Activated CD8-positive, alpha-beta memory T cell treated with anti-CD3 and anti-CD28 coated beads for 36 hours (primary cell): ENCODE data around the gene DEFB124. TPM values are rescaled to one million over a fixed set of nuclear protein-coding genes. Genes with fewer than 3 reads are reported as not detected.

Source experiments
- CTCF ChIA-PET: fragments of 350-600 bp; sonication (Branson Sonifier 250); formaldehyde crosslinking; loops from one replicate; lab custom pipeline; 2021; ENCODE audit warnings: antibody characterized with exemption; lab: Charles Lee
- POLR2A ChIA-PET: fragments of 350-600 bp; sonication (Branson Sonifier 250); formaldehyde crosslinking; loops from one replicate; lab custom pipeline; 2021; ENCODE audit warnings: antibody characterized with exemption; lab: Charles Lee
- total RNA-seq, 2 experiments: library from RNA; stranded (reverse); gene quantifications; one replicate each; pipeline ENCODE4 v1.2.3, GENCODE V29; 2021

DEFB124 gene
- total RNA-seq, result not detected

- CTCF ChIA-PET, result interaction anchor here (1.5 to 2.2 kb wide), 2 partner anchors 15 to 28 kb away, joined by 3 to 8 read pairs; no protein-coding TSS in a partner anchor
- POLR2A ChIA-PET, result no interaction called here
Measured at GRCh38 chr20:31474758-31475427, at the start of gene DEFB124, which contains the start of gene REM1. Gene DEFB124, minus strand, starts transcription at chr20:31475127. Its CDS starts 2,114 bp downstream, at chr20:31473013. Gene REM1, plus strand, starts transcription at chr20:31475288. Its CDS starts 1,158 bp downstream, at chr20:31476446.

- CTCF ChIA-PET, result interaction anchor here (0.6 to 2.2 kb wide), 2 partner anchors 19 to 89 kb away, joined by 3 to 6 read pairs; no protein-coding TSS in a partner anchor
- POLR2A ChIA-PET, result interaction anchor here (1.1 kb wide), 1 partner anchor 9 kb away, joined by 5 read pairs; no protein-coding TSS in a partner anchor
Measured at GRCh38 chr20:31523361-31524283, 48.7 kb upstream of the DEFB124 start.

DNA sequence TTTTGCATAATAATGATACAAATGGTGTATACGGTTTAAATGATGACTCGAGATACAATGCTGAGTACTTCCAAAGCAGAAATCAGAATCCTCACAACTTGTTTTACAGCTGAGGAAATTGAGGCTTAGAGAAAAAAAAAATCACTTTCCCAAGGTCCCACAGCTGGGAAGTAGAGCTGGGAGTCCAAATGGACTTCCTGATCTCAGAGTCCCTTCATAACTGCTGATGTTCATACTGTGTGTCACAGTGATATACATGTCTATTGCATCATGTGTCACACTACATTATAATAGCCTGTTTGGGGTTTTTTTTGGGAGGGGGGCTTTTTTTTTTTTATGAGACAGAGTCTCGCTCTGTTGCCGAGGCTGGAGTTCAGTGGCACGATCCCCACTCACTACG is 47.8 kb upstream of the DEFB124 start:
- POLR2A ChIA-PET, result no interaction called here
- CTCF ChIA-PET, result interaction anchor here (2.2 kb wide), 1 partner anchor 90 kb away, joined by 6 read pairs; no protein-coding TSS in a partner anchor

GRCh38 chr20:31521267-31521666 is 46.3 kb upstream of the DEFB124 start:
- CTCF ChIA-PET, result interaction anchor here (1.1 to 2.2 kb wide), 2 partner anchors 14 to 91 kb away, joined by 3 to 6 read pairs; no protein-coding TSS in a partner anchor
- POLR2A ChIA-PET, result interaction anchor here (1.1 kb wide), 1 partner anchor 52 kb away, joined by 3 read pairs; no protein-coding TSS in a partner anchor

DNA sequence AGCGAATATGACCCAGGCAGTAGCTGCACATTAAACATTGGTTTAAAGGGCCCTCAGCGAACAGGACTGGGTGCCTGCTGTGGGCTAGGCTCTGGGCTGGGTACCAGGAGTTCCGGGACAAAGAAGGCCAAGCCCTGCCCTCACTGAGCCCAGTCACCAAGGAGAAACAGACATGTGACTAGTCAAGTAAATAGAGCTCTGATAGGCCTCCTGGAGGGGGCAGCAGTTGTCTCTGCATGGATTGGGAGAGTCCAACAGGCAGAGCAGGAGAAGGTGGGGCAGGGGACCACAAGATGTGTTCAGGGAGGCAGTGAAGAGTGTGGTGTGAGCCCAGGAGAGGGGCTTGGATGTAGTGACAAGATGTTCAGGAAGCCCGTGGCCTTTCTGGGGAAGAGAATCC is 42.4 kb upstream of the DEFB124 start:
- POLR2A ChIA-PET, result no interaction called here
- CTCF ChIA-PET, result interaction anchor here (1.2 kb wide), 1 partner anchor 13 kb away, joined by 3 read pairs; no protein-coding TSS in a partner anchor

GRCh38 chr20:31516651-31517050 is 41.7 kb upstream of the DEFB124 start:
- CTCF ChIA-PET, result no interaction called here
- POLR2A ChIA-PET, result no interaction called here

GRCh38 chr20:31516166-31516565 is 41.2 kb upstream of the DEFB124 start:
- CTCF ChIA-PET, result no interaction called here
- POLR2A ChIA-PET, result no interaction called here

DNA sequence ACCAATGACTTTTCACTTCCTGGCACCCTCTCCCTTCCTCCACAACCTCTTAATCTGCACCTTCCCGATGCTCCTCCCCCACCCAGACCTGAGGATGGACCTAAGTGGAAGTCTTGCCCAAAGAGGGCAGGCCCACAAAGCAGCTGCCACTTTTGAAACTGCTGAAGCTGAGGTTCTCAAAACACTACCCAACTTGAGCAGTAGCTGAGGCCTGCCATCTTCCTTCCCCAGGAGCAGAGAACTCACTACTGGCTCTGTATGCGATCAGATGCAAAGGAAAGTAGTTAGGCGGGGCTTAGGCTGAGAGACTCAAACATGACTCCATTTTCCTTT is 40.8 kb upstream of the DEFB124 start:
- POLR2A ChIA-PET, result no interaction called here
- CTCF ChIA-PET, result no interaction called here

GRCh38 chr20:31515072-31515774 is 40.3 kb upstream of the DEFB124 start:
- ChIA-PET POLR2A (no interaction called here), CTCF (interaction anchor here (1.5 to 3.2 kb wide), 2 partner anchors 12 to 97 kb away, joined by 5 to 24 read pairs; no protein-coding TSS in a partner anchor)

- POLR2A ChIA-PET, result interaction anchor here (0.6 kb wide), 1 partner anchor 10 kb away, joined by 5 read pairs; no protein-coding TSS in a partner anchor
- CTCF ChIA-PET, result interaction anchor here (1.0 to 3.2 kb wide), 4 partner anchors 12 to 98 kb away, joined by 4 to 24 read pairs (median 5); no protein-coding TSS in a partner anchor
Measured at GRCh38 chr20:31514154-31515071, 39.5 kb upstream of the DEFB124 start, which contains the start of gene HM13. Gene HM13, plus strand, starts transcription at chr20:31514442. Its CDS starts 110 bp downstream, at chr20:31514552.

- ChIA-PET POLR2A (no interaction called here), CTCF (no interaction called here)
Measured at GRCh38 chr20:31508517-31509244, 33.8 kb upstream of the DEFB124 start.

- ChIA-PET POLR2A (no interaction called here), CTCF (no interaction called here)
Measured at GRCh38 chr20:31505903-31506302, 31.0 kb upstream of the DEFB124 start.

- CTCF ChIA-PET, result interaction anchor here (0.6 to 3.3 kb wide), 19 partner anchors 7 to 365 kb away, joined by 3 to 39 read pairs (median 4); partner anchors contain the start of genes DEFB124, HM13 and REM1
- POLR2A ChIA-PET, result interaction anchor here (0.6 kb wide), 1 partner anchor 172 kb away, joined by 8 read pairs; no protein-coding TSS in a partner anchor
Measured at GRCh38 chr20:31502884-31503673, 28.2 kb upstream of the DEFB124 start.

GRCh38 chr20:31500527-31500926 is 25.6 kb upstream of the DEFB124 start:
- ChIA-PET CTCF (no interaction called here), POLR2A (no interaction called here)

GRCh38 chr20:31497838-31498540 is 23.1 kb upstream of the DEFB124 start:
- ChIA-PET CTCF (no interaction called here), POLR2A (no interaction called here)
